Mucosa of stomach (tissue), 1 donor: ENCODE measurements around the gene PITPNC1.
"Not testable (repeated sequence)": the region's sequence is repeated elsewhere in the genome, so short reads cannot be mapped to it uniquely, and the experiment has no call there.

ENCODE experiments used
- H3K27me3 ChIP-seq: one replicate; pipeline ENCODE4 v1.7.0; 2013; ENCODE audit warnings: mild to moderate bottlenecking, low read length; ENCODE audit not compliant: control insufficient read depth, insufficient read depth
- H3K36me3 ChIP-seq: one replicate; pipeline ENCODE4 v1.7.0; 2013; ENCODE audit warnings: low read length; ENCODE audit not compliant: control insufficient read depth, insufficient read depth
- H3K4me1 ChIP-seq: one replicate; pipeline ENCODE4 v1.7.0; 2013; ENCODE audit warnings: mild to moderate bottlenecking, low read length; ENCODE audit not compliant: control insufficient read depth, insufficient read depth
- H3K4me3 ChIP-seq: one replicate; pipeline ENCODE4 v1.7.0; 2013; ENCODE audit warnings: low read length
- H3K9ac ChIP-seq: one replicate; pipeline ENCODE4 v1.7.0; 2013; ENCODE audit warnings: mild to moderate bottlenecking, low read length, moderate library complexity
- H3K9me3 ChIP-seq: one replicate; pipeline ENCODE4 v1.7.0; 2013; ENCODE audit warnings: mild to moderate bottlenecking, low read length, moderate library complexity; ENCODE audit not compliant: control insufficient read depth
- donor health status: Pancreatic carcinoma.

PITPNC1 gene

DNA sequence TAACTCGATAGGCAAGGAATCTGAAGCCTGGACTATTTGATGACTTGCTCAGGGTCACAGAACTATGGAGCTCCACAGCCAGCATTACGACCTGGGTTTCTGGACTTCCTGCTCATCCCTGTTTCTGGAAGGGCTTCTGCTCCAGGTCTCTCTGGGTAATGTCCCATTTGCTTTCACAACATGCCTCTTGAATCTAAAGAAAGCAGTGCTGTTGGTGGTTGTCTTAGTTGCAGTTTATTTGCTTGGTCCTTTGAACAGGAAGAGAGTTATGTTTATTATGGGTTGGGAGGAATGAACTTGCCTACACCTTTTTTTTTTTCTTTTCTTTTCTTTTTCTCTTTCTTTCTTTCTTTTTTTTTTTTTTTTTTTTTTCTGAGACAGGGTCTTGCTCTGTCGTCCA is 84.8 kb downstream of the PITPNC1 start:
- H3K9me3 ChIP-seq, result no peaks in the 10 kb centered on the region
- H3K27me3 ChIP-seq, result no peaks in the 10 kb centered on the region
- no peak overlapping the region for H3K4me3 ChIP-seq
- H3K9ac ChIP-seq, result no peak overlapping the region
- H3K36me3 ChIP-seq, result no peaks in the 10 kb centered on the region
- H3K4me1 ChIP-seq, result peaks cover 5% of the 10 kb centered on the region

DNA sequence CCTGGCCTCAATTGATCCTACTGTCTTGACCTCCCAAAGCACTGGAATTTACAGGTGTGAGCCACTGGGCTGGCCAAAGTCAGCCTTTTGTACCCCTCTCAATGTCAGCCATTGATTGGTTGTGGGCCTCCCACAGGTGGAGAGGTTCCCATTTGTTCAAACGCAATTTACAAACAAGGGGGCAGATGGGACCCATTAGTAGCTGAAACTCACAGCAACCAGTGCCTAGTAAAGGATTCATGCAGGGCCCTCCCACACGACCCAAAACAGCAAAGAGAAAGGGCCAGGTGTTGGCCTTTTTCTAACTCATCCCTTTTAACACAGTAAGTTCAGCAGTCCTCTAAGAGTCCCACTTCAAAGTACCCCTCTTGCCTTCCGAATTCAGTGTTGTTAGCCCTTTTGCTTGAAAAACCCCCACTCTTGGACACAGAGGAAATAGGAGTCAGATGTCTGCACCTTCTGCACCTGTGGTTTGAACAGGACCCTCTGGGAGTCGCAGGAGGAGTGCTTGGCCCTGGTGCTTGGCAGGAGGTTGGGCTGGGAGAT is 89.2 kb downstream of the PITPNC1 start:
- H3K27me3 ChIP-seq, result no peaks in the 10 kb centered on the region
- no peaks in the 10 kb centered on the region for H3K9me3 ChIP-seq
- H3K4me3 ChIP-seq, result no peak overlapping the region
- H3K36me3 ChIP-seq, result no peaks in the 10 kb centered on the region
- H3K9ac ChIP-seq, result no peak overlapping the region
- peaks cover 5% of the 10 kb centered on the region for H3K4me1 ChIP-seq

DNA sequence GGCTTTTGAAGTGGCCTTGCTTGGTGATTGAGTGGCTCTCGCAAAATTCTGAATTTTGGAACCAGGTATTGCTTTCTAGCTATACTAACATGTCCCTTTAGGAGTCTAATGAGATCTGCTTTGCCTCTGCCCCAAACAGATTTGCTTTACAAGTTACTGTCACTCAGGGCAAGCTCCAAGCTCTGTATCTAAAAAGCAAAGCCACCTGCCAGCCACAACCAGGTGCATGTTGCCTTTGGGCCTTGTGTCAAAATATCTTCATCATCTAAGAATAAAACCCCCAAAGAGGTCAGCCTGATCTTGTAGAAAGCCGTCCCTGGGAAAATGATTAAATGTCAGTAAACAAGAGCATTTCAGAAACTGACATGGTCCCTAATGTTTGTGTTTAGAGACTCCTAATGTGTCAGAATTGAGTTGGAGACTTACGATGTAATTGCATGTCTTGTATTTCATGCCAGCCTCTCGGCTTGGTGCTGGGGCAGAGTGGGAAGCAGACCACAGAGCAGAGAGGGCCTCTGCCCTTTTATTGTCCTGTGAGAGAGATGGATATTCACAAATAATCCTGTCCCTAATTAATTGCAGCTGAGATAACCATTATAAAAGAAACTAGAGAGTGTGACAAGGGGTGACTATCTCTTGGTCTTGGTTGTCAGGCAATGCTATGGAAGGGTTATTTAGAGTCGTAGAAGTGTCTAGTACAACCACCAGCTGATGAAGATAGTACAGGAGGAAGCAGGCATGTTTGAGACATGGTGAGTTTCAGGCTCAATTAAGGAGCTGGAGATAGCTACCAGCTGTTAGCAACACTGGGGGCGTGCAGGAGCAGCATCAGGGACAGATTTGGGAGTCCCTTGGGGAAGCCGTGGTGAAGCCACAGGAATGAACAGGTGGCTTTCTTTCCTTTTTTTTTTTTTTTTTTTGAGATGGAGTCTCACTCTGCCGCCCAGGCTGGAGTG is 90.7 kb downstream of the PITPNC1 start:
- no peaks in the 10 kb centered on the region for H3K36me3 ChIP-seq
- H3K4me1 ChIP-seq, result peaks cover 5% of the 10 kb centered on the region
- no peaks in the 10 kb centered on the region for H3K27me3 ChIP-seq
- no peak overlapping the region for H3K4me3 ChIP-seq
- no peak overlapping the region for H3K9ac ChIP-seq
- H3K9me3 ChIP-seq, result no peaks in the 10 kb centered on the region

DNA sequence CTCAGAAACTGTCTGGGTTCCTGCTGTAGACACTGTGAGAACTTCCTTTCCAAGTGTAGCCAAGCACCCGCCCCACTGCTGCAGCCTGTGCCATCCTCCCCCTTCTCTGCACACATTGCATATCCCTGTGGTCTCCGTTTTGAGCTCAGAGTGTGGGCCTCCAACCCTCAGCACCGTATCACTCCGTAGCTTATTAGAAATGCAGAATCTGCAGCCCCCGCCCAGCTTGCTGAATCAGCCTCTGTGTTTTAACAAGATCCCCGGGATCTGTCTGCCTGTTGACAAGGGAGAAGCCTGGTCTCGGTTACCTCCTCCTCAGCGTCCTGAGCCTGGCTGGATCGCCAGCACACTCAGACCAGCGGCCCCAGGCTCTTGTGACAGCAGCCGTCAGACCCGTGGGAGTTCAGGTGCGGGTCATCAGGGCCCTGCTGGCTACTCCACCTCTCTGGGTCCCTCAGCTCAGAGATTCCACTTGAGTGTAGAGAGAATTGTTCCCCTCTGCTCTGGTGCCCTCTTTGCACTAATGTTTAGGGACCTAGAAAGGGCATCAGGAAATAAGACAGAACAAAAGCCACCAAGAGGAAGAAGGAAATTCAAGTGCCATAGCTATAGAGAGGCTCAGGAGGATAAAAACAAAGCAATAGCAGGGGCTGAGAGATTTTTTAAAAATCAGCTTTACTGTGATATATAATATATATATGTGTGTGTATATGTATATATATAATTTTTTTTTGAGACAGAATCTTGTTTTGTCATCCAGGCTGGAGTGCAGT is 92.3 kb downstream of the PITPNC1 start:
- no peak overlapping the region for H3K4me3 ChIP-seq
- no peak overlapping the region for H3K9ac ChIP-seq
- H3K9me3 ChIP-seq, result no peaks in the 10 kb centered on the region
- no peaks in the 10 kb centered on the region for H3K27me3 ChIP-seq
- no peaks in the 10 kb centered on the region for H3K36me3 ChIP-seq
- peaks cover 5% of the 10 kb centered on the region for H3K4me1 ChIP-seq

DNA sequence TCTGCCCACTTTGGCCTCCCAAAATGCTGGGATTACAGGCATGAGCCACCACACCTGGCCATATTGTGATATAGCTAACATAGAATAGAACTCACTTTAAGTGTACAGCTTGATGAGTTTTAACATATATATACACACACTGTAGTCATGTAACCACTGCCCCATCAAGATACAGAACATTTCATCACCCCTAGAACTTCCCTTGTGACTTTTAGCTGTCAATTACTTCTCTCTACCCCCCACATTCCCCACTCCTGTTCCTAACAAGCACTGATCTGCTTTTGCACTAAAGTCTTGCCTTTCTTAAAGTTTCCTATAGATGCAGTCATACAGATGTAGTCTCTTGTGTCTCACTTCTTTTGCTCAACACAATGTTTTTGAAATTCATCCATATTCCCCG is 93.1 kb downstream of the PITPNC1 start:
- H3K4me3 ChIP-seq, result no peak overlapping the region
- H3K27me3 ChIP-seq, result no peaks in the 10 kb centered on the region
- no peaks in the 10 kb centered on the region for H3K9me3 ChIP-seq
- H3K36me3 ChIP-seq, result no peaks in the 10 kb centered on the region
- H3K9ac ChIP-seq, result no peak overlapping the region
- H3K4me1 ChIP-seq, result peaks cover 5% of the 10 kb centered on the region

DNA sequence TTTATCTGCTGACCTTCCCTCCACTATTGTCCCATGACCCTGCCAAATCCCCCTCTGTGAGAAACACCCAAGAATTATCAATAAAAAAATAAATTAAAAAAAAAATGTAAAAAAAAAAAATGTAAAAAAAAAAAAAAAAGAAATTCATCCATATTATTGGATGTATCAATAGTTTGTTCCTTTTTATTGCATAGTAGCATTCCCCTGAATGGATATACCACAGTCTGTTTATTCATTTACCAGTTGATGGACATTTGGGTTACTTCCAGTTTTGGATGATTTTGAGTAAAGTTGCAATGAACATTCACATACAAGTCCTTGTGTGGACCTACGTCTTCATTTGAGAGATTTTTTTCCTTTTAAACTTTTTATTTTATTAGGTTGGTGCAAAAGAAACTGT is 94.0 kb downstream of the PITPNC1 start:
- Histone ChIP-seq H3K9ac (no peak overlapping the region), H3K4me3 (no peak overlapping the region), H3K4me1 (peaks cover 9% of the 10 kb centered on the region), H3K27me3 (no peaks in the 10 kb centered on the region), H3K36me3 (no peaks in the 10 kb centered on the region), H3K9me3 (no peaks in the 10 kb centered on the region)

DNA sequence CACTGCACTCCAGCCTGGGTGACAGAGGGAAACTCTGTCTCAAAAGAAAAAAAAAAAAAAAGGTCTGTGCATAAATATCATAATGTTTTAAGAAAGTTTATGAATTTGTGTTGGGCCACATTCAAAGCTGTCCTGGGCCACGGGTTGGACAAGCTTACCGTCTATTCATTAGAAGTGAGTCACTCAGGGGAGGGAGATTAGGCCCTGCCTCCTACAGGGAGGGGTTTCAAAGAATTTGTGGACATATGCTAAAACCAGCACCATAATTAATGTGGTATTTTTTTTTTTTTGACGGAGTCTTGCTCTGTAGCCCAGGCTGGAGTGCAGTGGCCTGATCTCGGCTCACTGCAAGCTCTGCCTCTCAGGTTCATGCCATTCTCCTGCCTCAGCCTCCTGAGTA is 95.5 kb downstream of the PITPNC1 start:
- H3K27me3 ChIP-seq, H3K9me3 ChIP-seq, H3K4me1 ChIP-seq, H3K9ac ChIP-seq, H3K36me3 ChIP-seq, H3K4me3 ChIP-seq: not testable (repeated sequence)

DNA sequence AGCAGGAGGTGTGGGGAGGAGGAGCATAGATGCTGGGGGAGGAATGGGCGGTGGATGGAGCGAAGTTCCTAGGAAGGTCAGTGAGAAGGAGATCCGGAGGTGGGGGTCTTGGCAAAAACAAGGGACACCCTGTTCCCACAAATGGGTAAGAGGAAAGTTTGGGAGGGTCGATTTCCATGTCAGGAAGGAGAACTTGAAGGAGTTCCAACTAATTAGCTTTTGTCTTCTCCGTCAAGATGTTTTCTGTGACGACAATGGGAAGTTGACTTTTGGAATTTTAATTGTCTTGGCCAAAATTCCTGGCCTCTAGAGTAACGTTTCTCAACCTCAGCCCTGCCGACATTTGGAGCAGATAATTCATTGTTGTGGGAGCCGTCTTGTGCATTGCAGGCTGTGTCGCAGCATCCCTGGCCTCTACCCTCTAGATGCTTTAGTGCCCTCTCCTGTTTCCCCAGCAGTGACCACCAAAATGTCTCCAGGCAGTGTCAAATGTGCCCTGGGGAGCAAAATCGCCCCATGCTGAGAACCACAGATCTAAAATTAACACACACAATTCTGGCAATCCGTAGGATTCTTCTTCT is 97.1 kb downstream of the PITPNC1 start:
- peaks cover 9% of the 10 kb centered on the region for H3K4me1 ChIP-seq
- no peaks in the 10 kb centered on the region for H3K9me3 ChIP-seq

DNA sequence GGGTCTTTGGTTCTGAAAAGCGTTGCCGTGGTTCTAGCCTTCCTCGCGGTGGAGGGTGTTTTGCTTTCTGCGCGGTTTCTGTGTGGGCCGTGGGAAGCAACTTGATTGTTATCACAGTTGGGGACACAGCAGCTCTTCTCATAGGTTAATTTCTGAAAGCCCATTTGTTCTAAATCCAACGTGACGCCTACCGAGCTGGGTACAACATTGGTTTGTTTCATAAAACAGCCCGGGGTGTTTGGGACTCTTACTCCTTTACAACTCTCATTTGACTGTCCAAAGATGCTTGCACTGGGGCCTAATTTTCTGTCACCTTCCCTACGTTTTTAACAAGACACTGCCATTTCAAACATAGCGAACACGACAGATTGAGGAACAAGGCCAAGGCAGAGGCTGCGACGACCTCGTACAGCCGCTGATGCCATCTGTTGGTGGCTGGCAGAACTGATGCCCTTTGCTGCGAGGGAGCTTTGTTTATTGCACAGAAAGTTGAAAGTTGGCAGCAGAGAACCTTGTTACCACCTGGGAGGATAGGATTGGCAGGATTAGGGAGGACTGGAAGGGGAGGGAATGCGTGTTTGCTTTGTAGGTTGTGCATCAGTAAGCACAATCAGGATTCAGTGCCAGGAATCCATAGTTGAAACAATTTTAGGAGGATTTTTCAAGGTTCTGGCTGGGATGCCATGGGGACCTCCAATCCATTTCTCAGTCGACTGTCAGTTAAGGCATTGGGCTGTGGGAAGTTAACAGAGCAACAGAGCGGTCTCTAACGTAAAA is 98.3 kb downstream of the PITPNC1 start:
- no peak overlapping the region for H3K4me3 ChIP-seq
- no peak overlapping the region for H3K9ac ChIP-seq

More for the DNA sequence above, 97.1 kb downstream of the PITPNC1 start:
- no peak overlapping the region for H3K4me3 ChIP-seq
- no peaks in the 10 kb centered on the region for H3K27me3 ChIP-seq
- H3K9ac ChIP-seq, result no peak overlapping the region
- no peaks in the 10 kb centered on the region for H3K36me3 ChIP-seq

DNA sequence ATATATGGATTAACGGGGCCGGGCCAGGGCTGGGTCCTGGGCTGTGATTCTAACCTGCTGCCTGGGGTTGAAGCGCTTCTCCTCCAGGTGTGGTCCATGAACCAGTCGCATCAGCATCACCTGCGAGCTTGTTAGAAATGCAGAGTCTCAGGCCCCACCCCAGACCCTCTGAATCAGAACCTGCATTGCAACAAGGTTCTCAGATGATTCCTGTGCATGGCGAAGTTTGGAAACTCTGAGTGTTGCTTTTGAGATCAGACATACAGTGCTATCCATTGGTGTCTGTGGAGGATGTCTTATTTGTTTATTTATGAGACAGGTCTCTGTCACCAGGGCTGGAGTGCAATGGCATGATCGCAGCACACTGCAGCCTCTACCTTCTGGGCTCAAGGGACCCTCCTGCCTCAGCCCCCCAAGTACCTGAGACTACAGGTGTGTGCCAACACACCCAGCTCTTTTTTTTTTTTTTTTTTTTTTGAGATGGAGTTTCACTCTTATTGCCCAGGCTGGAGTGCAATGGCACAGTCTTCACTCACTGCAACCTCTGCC is 99.8 kb downstream of the PITPNC1 start:
- no peaks in the 10 kb centered on the region for H3K36me3 ChIP-seq
- H3K9me3 ChIP-seq, result no peaks in the 10 kb centered on the region
- H3K9ac ChIP-seq, result no peak overlapping the region
- peaks cover 5% of the 10 kb centered on the region for H3K4me1 ChIP-seq
- no peak overlapping the region for H3K4me3 ChIP-seq
- H3K27me3 ChIP-seq, result no peaks in the 10 kb centered on the region

More for the DNA sequence above, 98.3 kb downstream of the PITPNC1 start:
- Histone ChIP-seq H3K9me3 (no peaks in the 10 kb centered on the region), H3K36me3 (no peaks in the 10 kb centered on the region), H3K27me3 (no peaks in the 10 kb centered on the region), H3K4me1 (peaks cover 5% of the 10 kb centered on the region)

DNA sequence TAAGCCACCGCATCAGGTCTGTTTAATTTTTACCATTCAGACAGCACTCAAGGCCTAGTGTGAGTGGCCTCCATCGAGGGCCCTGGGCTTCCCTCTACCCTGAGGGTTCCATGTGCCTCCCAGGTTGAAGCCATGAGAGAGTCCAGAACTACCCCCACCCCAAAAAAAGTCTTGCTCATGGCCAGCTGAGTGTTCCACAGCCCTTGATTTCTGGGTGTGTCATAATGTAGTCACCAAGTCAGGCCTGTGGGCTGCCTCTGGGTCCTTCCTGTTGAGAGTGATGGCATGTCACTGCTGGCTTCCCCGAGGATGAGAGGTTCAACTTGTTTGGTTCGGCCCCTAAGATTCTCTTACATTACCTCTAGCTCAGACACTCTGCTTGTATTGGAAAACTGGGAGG is 100.6 kb downstream of the PITPNC1 start:
- Histone ChIP-seq H3K27me3 (no peaks in the 10 kb centered on the region), H3K36me3 (no peaks in the 10 kb centered on the region), H3K9me3 (no peaks in the 10 kb centered on the region), H3K4me3 (no peak overlapping the region), H3K4me1 (peaks cover 5% of the 10 kb centered on the region), H3K9ac (no peak overlapping the region)
